A673 (cell line): ENCODE measurements around the gene HMGCS1.

Source experiments
- CTCF ChIP-seq: fragments of 300-800, 200-600 bp; sonication (generic); conservative IDR thresholded peaks from 2 replicates; pipeline ENCODE4 v1.5.1; 2017; ENCODE audit warnings: low read depth, mild to moderate bottlenecking, antibody characterized with exemption, low read length, moderate library complexity, mixed read lengths
- EZH2 ChIP-seq: fragments of 200-600 bp; sonication (generic); IDR thresholded peaks from 2 replicates; pipeline ENCODE4 v1.6.1; 2017; ENCODE audit warnings: borderline replicate concordance, low read depth, mild to moderate bottlenecking, mixed read lengths, antibody characterized with exemption, low read length; ENCODE audit not compliant: poor library complexity, severe bottlenecking

- TF ChIP-seq CTCF (no peak), EZH2 (no peak)
These were observed 25.7 kb downstream of the HMGCS1 start for GRCh38 chr5:43287493-43287892.
